Astrocyte (in vitro differentiated cells and primary cell): Measurements from ENCODE around the gene C2CD2. TPM values are rescaled to one million over a fixed set of nuclear protein-coding genes. Genes with fewer than 3 reads are reported as not detected.

Experiments used
- DNase-seq: peaks from one replicate; pipeline ENCODE4 v3.0.0-alpha.2; 2010; ENCODE audit warnings: low read depth
- FAIRE-seq: peaks from 2 replicates; lab custom pipeline; 2011; peaks lifted over from hg19 to GRCh38; lab: Jason Lieb, UNC
- H2AFZ ChIP-seq: 2 replicates; pipeline ENCODE4 v1.6.0; 2012; ENCODE audit warnings: low read depth, low read length, inconsistent platforms
- H3K27ac ChIP-seq: 2 replicates; pipeline ENCODE4 v1.5.1; 2011; ENCODE audit warnings: low read depth, low read length, inconsistent platforms
- H3K27me3 ChIP-seq: 2 replicates; pipeline ENCODE4 v1.6.0; 2011; ENCODE audit warnings: low read length, inconsistent platforms; ENCODE audit not compliant: insufficient read depth
- H3K36me3 ChIP-seq: 2 replicates; pipeline ENCODE4 v1.5.1; 2011; ENCODE audit warnings: low read length, inconsistent platforms; ENCODE audit not compliant: insufficient read depth
- H3K4me1 ChIP-seq: 2 replicates; pipeline ENCODE4 v1.5.1; 2011; ENCODE audit warnings: low read length, inconsistent platforms; ENCODE audit not compliant: insufficient read depth
- H3K4me2 ChIP-seq: 2 replicates; pipeline ENCODE4 v1.6.0; 2012; ENCODE audit warnings: low read length, inconsistent platforms
- H3K4me3 ChIP-seq: 2 replicates; pipeline ENCODE4 v1.5.1; 2011; ENCODE audit warnings: low read depth, mild to moderate bottlenecking, low read length, inconsistent platforms; ENCODE audit not compliant: insufficient read depth
- H3K79me2 ChIP-seq: 2 replicates; pipeline ENCODE4 v1.6.0; 2012; ENCODE audit warnings: mild to moderate bottlenecking, low read length, inconsistent platforms; ENCODE audit not compliant: insufficient read depth
- H3K9ac ChIP-seq: 2 replicates; pipeline ENCODE4 v1.6.0; 2012; ENCODE audit warnings: mild to moderate bottlenecking, low read length, inconsistent platforms
- H3K9me3 ChIP-seq: 2 replicates; pipeline ENCODE4 v1.5.1; 2012; ENCODE audit warnings: low read depth, mild to moderate bottlenecking, low read length, inconsistent platforms; ENCODE audit not compliant: insufficient read depth
- H4K20me1 ChIP-seq: 2 replicates; pipeline ENCODE4 v1.6.0; 2012; ENCODE audit warnings: low read length, inconsistent platforms; ENCODE audit not compliant: insufficient read depth
- H3K27ac Mint-ChIP-seq: one replicate; pipeline ENCODE4 v1.8.0; 2021; ENCODE audit warnings: mild to moderate bottlenecking, mixed read lengths; ENCODE audit not compliant: unreplicated experiment
- H3K27me3 Mint-ChIP-seq: one replicate; pipeline ENCODE4 v1.8.0; 2021; ENCODE audit warnings: low read depth, mixed read lengths; ENCODE audit not compliant: unreplicated experiment
- H3K36me3 Mint-ChIP-seq: one replicate; pipeline ENCODE4 v1.8.0; 2021; ENCODE audit warnings: low read depth, mixed read lengths; ENCODE audit not compliant: unreplicated experiment
- H3K4me1 Mint-ChIP-seq: one replicate; pipeline ENCODE4 v1.8.0; 2021; ENCODE audit warnings: low read depth, mixed read lengths; ENCODE audit not compliant: unreplicated experiment
- H3K4me3 Mint-ChIP-seq: one replicate; pipeline ENCODE4 v1.8.0; 2021; ENCODE audit warnings: mild to moderate bottlenecking, moderate library complexity, mixed read lengths; ENCODE audit not compliant: unreplicated experiment
- H3K9me3 Mint-ChIP-seq: one replicate; pipeline ENCODE4 v1.8.0; 2021; ENCODE audit warnings: mild to moderate bottlenecking, mixed read lengths; ENCODE audit not compliant: unreplicated experiment
- CTCF ChIP-seq: IDR thresholded peaks from 2 replicates; pipeline ENCODE4 v1.5.1; 2011; ENCODE audit warnings: low read depth, mild to moderate bottlenecking, inconsistent platforms, low read length, moderate library complexity; ENCODE audit not compliant: insufficient read depth
- EZH2 ChIP-seq: IDR thresholded peaks from 2 replicates; pipeline ENCODE4 v1.6.1; 2012; ENCODE audit warnings: mild to moderate bottlenecking, low read length, inconsistent platforms; ENCODE audit not compliant: insufficient read depth
- total RNA-seq: library from RNA; stranded (reverse); gene quantifications from 2 replicates; pipeline ENCODE4 v1.2.1, GENCODE V29; 2021

C2CD2 gene
- total RNA-seq, 1 donor from 2014 or later, result 8.3 TPM

- no peak overlapping the region for H3K4me3 ChIP-seq
- FAIRE-seq, result no peak
- no peaks in the 10 kb centered on the region for H3K9me3 Mint-ChIP-seq
- no peak overlapping the region for H3K27ac Mint-ChIP-seq
- no peak overlapping the region for H2AFZ ChIP-seq
- peaks cover 21% of the 10 kb centered on the region for H3K4me1 ChIP-seq
- no peak for TF ChIP-seq EZH2
- H3K27ac ChIP-seq, result no peak overlapping the region
- peaks cover 23% of the 10 kb centered on the region for H3K4me1 Mint-ChIP-seq
- H3K79me2 ChIP-seq, result no peaks in the 10 kb centered on the region
- DNase-seq, result no peak
- H3K4me2 ChIP-seq, result no peak overlapping the region
- H3K9me3 ChIP-seq, result no peaks in the 10 kb centered on the region
- peaks cover 6% of the 10 kb centered on the region for H3K36me3 ChIP-seq
- H3K27me3 Mint-ChIP-seq, result peaks cover 2% of the 10 kb centered on the region
- H3K4me3 Mint-ChIP-seq, result no peak overlapping the region
- peaks cover 23% of the 10 kb centered on the region for H3K36me3 Mint-ChIP-seq
- no peaks in the 10 kb centered on the region for H4K20me1 ChIP-seq
- no peaks in the 10 kb centered on the region for H3K27me3 ChIP-seq
- no peak overlapping the region for H3K9ac ChIP-seq
Measured at GRCh38 chr21:41898998-41899397, 54.8 kb downstream of the C2CD2 start.

GRCh38 chr21:41897700-41898099 is 56.1 kb downstream of the C2CD2 start:
- Histone ChIP-seq H3K9ac (no peak overlapping the region), H3K4me1 (peaks cover 21% of the 10 kb centered on the region), H3K36me3 (peaks cover 6% of the 10 kb centered on the region), H2AFZ (no peak overlapping the region), H3K79me2 (no peaks in the 10 kb centered on the region), H3K4me2 (no peak overlapping the region), H3K27me3 (no peaks in the 10 kb centered on the region), H3K4me3 (no peak overlapping the region), H3K27ac (no peak overlapping the region), H4K20me1 (no peaks in the 10 kb centered on the region), H3K9me3 (no peaks in the 10 kb centered on the region)
- TF ChIP-seq CTCF, result no peak
- TF ChIP-seq EZH2, result no peak
- H3K27ac Mint-ChIP-seq, result no peak overlapping the region
- H3K36me3 Mint-ChIP-seq, result peaks cover 20% of the 10 kb centered on the region
- H3K27me3 Mint-ChIP-seq, result peaks cover 2% of the 10 kb centered on the region
- DNase-seq (no peak), FAIRE-seq (no peak)
- H3K4me1 Mint-ChIP-seq, result peaks cover 23% of the 10 kb centered on the region
- H3K4me3 Mint-ChIP-seq, result no peak overlapping the region
- no peaks in the 10 kb centered on the region for H3K9me3 Mint-ChIP-seq

GRCh38 chr21:41897047-41897669 is 56.7 kb downstream of the C2CD2 start:
- no peak overlapping the region for H3K4me3 ChIP-seq
- peaks cover 6% of the 10 kb centered on the region for H3K36me3 ChIP-seq
- peak overlapping the region; percentile 10 for H3K4me2 ChIP-seq
- DNase-seq (no peak), FAIRE-seq (no peak)
- no peaks in the 10 kb centered on the region for H3K79me2 ChIP-seq
- Mint-ChIP-seq H3K4me1 (peaks cover 23% of the 10 kb centered on the region), H3K4me3 (no peak overlapping the region), H3K9me3 (no peaks in the 10 kb centered on the region), H3K27me3 (peaks cover 2% of the 10 kb centered on the region), H3K36me3 (peaks cover 20% of the 10 kb centered on the region), H3K27ac (no peak overlapping the region)
- no peak overlapping the region for H3K27ac ChIP-seq
- no peaks in the 10 kb centered on the region for H4K20me1 ChIP-seq
- no peak overlapping the region for H3K9ac ChIP-seq
- no peak for TF ChIP-seq CTCF
- no peak for TF ChIP-seq EZH2
- H3K4me1 ChIP-seq, result peaks cover 21% of the 10 kb centered on the region
- no peaks in the 10 kb centered on the region for H3K9me3 ChIP-seq
- H2AFZ ChIP-seq, result no peak overlapping the region
- H3K27me3 ChIP-seq, result no peaks in the 10 kb centered on the region
